IMR-90 (cell line): Measurements from ENCODE around the gene LIPG. TPM values are rescaled to one million over a fixed set of nuclear protein-coding genes. Genes with fewer than 3 reads are reported as not detected.

Source experiments
- ATAC-seq: fragments of 200-7000 bp; cut with Tn5 transposase; 2 replicates; pipeline ENCODE4 v1.9.1; 2020; ENCODE audit warnings: low read depth, mild to moderate bottlenecking, moderate library complexity
- BruUV-seq: library from RNA; stranded (reverse); fragments of 400-500 nt; replicated peaks from 2 replicates; lab custom pipeline; 2021; lab: Mats Ljungman, UMichigan
- CTCF ChIA-PET: fragments of 300-600 bp; formaldehyde crosslinking; extraction: SDS; loops from one replicate; lab custom pipeline; 2021; ENCODE audit warnings: antibody characterized with exemption; lab: Yijun Ruan, JAX
- POLR2A ChIA-PET: fragments of 300-600 bp; sonication (Branson Sonifier 250); formaldehyde crosslinking; loops from one replicate; lab custom pipeline; 2022; ENCODE audit warnings: antibody characterized with exemption; ENCODE audit not compliant: unreplicated experiment; lab: Charles Lee
- DNase-seq: peaks from one replicate; pipeline ENCODE4 v3.0.0; 2013
- H2AFZ ChIP-seq: replicated peaks from 2 replicates; pipeline ENCODE3; 2013; ENCODE audit warnings: low read length, mild to moderate bottlenecking; ENCODE audit not compliant: poor library complexity
- H2AK5ac ChIP-seq: 2 replicates; pipeline ENCODE4 v1.6.1; 2013; ENCODE audit warnings: low read depth, low read length, inconsistent platforms
- H2AK9ac ChIP-seq: replicated peaks from 2 replicates; pipeline ENCODE3; 2013; ENCODE audit warnings: mild to moderate bottlenecking, low read depth, low read length, moderate library complexity; ENCODE audit not compliant: poor library complexity
- H2BK120ac ChIP-seq: 2 replicates; pipeline ENCODE4 v1.6.1; 2013; ENCODE audit warnings: low read depth, low read length, inconsistent platforms
- H2BK15ac ChIP-seq: 3 replicates; pipeline ENCODE4 v1.6.1; 2013; ENCODE audit warnings: low read depth, low read length, inconsistent platforms
- H2BK20ac ChIP-seq: 2 replicates; pipeline ENCODE4 v1.6.1; 2013; ENCODE audit warnings: low read depth, mild to moderate bottlenecking, inconsistent platforms, low read length, moderate library complexity
- H2BK5ac ChIP-seq: 2 replicates; pipeline ENCODE4 v1.6.1; 2013; ENCODE audit warnings: mild to moderate bottlenecking, low read depth, low read length, inconsistent platforms; ENCODE audit not compliant: poor library complexity, severe bottlenecking
- H3K14ac ChIP-seq: replicated peaks from 2 replicates; pipeline ENCODE4 v1.6.1; 2013; ENCODE audit warnings: low read depth, low read length, inconsistent platforms
- H3K18ac ChIP-seq: 2 replicates; pipeline ENCODE4 v1.6.1; 2013; ENCODE audit warnings: low read depth, low read length, control low read depth
- H3K23ac ChIP-seq: 2 replicates; pipeline ENCODE4 v1.6.1; 2013; ENCODE audit warnings: low read depth, low read length, inconsistent platforms
- H3K27ac ChIP-seq: 2 replicates; pipeline ENCODE4 v1.5.1; 2013; ENCODE audit warnings: mild to moderate bottlenecking, control low read depth, low read length; ENCODE audit not compliant: insufficient read depth
- H3K27me3 ChIP-seq: 2 replicates; pipeline ENCODE4 v1.6.1; 2013; ENCODE audit warnings: low read length; ENCODE audit not compliant: control insufficient read depth, insufficient read depth
- H3K36me3 ChIP-seq: 2 replicates; pipeline ENCODE4 v1.6.1; 2013; ENCODE audit warnings: low read length, mixed read lengths; ENCODE audit not compliant: control insufficient read depth, insufficient read depth
- H3K4ac ChIP-seq: 2 replicates; pipeline ENCODE4 v1.6.1; 2013; ENCODE audit warnings: low read depth, low read length, inconsistent platforms
- H3K4me1 ChIP-seq: 2 replicates; pipeline ENCODE4 v1.6.1; 2013; ENCODE audit warnings: low read length, mixed read lengths; ENCODE audit not compliant: control insufficient read depth, insufficient read depth
- H3K4me2 ChIP-seq: 2 replicates; pipeline ENCODE4 v1.6.1; 2013; ENCODE audit warnings: low read depth, mild to moderate bottlenecking, control low read depth, low read length, moderate library complexity
- H3K4me3 ChIP-seq: 2 replicates; pipeline ENCODE4 v1.5.1; 2013; ENCODE audit warnings: low read depth, mild to moderate bottlenecking, control low read depth, low read length, moderate library complexity; ENCODE audit not compliant: insufficient read depth
- H3K56ac ChIP-seq: 2 replicates; pipeline ENCODE4 v1.6.1; 2013; ENCODE audit warnings: low read length, inconsistent platforms; ENCODE audit not compliant: insufficient read depth; ENCODE audit errors: extremely low read depth
- H3K79me1 ChIP-seq, 2 experiments: 2 replicates each; pipeline ENCODE4 v1.6.1; 2013; ENCODE audit warnings: low read length in 2 of 2, inconsistent platforms in 1 of 2, low read depth in 1 of 2
- H3K9ac ChIP-seq: 2 replicates; pipeline ENCODE4 v1.6.1; 2013; ENCODE audit warnings: low read depth, low read length, control low read depth
- H3K9me1 ChIP-seq: 2 replicates; pipeline ENCODE4 v1.6.1; 2013; ENCODE audit warnings: low read length, inconsistent platforms; ENCODE audit not compliant: insufficient read depth
- H3K9me3 ChIP-seq: 2 replicates; pipeline ENCODE4 v1.6.1; 2013; ENCODE audit warnings: low read length; ENCODE audit not compliant: control insufficient read depth, insufficient read depth
- H4K20me1 ChIP-seq: 2 replicates; pipeline ENCODE4 v1.6.1; 2013; ENCODE audit warnings: low read length, inconsistent platforms; ENCODE audit not compliant: insufficient read depth
- H4K5ac ChIP-seq: 2 replicates; pipeline ENCODE4 v1.6.1; 2013; ENCODE audit warnings: mild to moderate bottlenecking, low read depth, low read length, control low read depth
- H4K8ac ChIP-seq, 2 experiments: 2 replicates each; pipeline ENCODE4 v1.6.1; 2013; ENCODE audit warnings: low read depth in 2 of 2, low read length in 2 of 2, control low read depth in 1 of 2, inconsistent platforms in 1 of 2
- H4K91ac ChIP-seq: 2 replicates; pipeline ENCODE4 v1.6.1; 2013; ENCODE audit warnings: low read depth, low read length, inconsistent platforms; ENCODE audit not compliant: insufficient read depth
- BHLHE40 ChIP-seq: fragments of 150-350 bp; IDR thresholded peaks from 2 replicates; pipeline ENCODE4 v1.6.1; 2016; ENCODE audit warnings: mild to moderate bottlenecking, low read depth, low read length
- CHD1 ChIP-seq: IDR thresholded peaks from 2 replicates; pipeline ENCODE4 v1.6.1; 2012; ENCODE audit warnings: low read depth, low read length, improper control_type of control experiment
- ELK1 ChIP-seq: fragments of 150-350 bp; IDR thresholded peaks from 2 replicates; pipeline ENCODE4 v1.6.1; 2016; ENCODE audit warnings: low read depth, mild to moderate bottlenecking, low read length, moderate library complexity, borderline replicate concordance
- MAFK ChIP-seq: IDR thresholded peaks from 2 replicates; pipeline ENCODE4 v1.6.1; 2012; ENCODE audit warnings: low read depth, low read length, improper control_type of control experiment
- POLR2A ChIP-seq: IDR thresholded peaks from 2 replicates; pipeline ENCODE4 v1.6.1; 2012; ENCODE audit warnings: mild to moderate bottlenecking, low read depth, low read length
- RAD21 ChIP-seq: IDR thresholded peaks from 2 replicates; pipeline ENCODE4 v1.6.1; 2012; ENCODE audit warnings: low read length, improper control_type of control experiment
- SMC3 ChIP-seq: fragments of 150-350 bp; IDR thresholded peaks from 2 replicates; pipeline ENCODE4 v1.6.1; 2016; ENCODE audit warnings: low read depth, mild to moderate bottlenecking, antibody characterized with exemption, low read length, moderate library complexity
- USF2 ChIP-seq: fragments of 150-350 bp; IDR thresholded peaks from 2 replicates; pipeline ENCODE4 v1.6.1; 2017; ENCODE audit warnings: mild to moderate bottlenecking, antibody characterized with exemption, low read length, low read depth
- WGBS, 2 experiments: methylation state at CpG; one replicate each; pipeline versions ENCODE4 v1.1.5 to v1.1.7; 2013; ENCODE audit warnings: missing lambda C conversion rate in 2 of 2; ENCODE audit not compliant: insufficient read length in 1 of 2; ENCODE audit errors: extremely low coverage in 2 of 2; 5-methylcytosine and 5-hydroxymethylcytosine counted together
- dilution Hi-C: fragments of 300-500 bp; cut with HindIII; formaldehyde crosslinking; loops from one replicate; pipeline ENCODE4 v1.14.3; 2018; ENCODE audit warnings: low sequenced_read_pairs; ENCODE audit not compliant: unreplicated experiment
- in situ Hi-C: fragments of 300-500 bp; cut with MboI; formaldehyde crosslinking; loops from 3 replicates; pipeline ENCODE4 v1.14.3; 2019; ENCODE audit warnings: low sequenced_read_pairs, inconsistent platforms, mixed read lengths
- intact Hi-C: fragments of 100-400 bp; cut with micrococcal nuclease; formaldehyde crosslinking; loops from 2 replicates; pipeline ENCODE4 v1.10.0; 2022
- polyA plus RNA-seq, 3 experiments: library from polyadenylated mRNA; depleted of rRNA; stranded (reverse); fragments of >200 nt; gene quantifications; 2 replicates each; pipeline ENCODE4 v1.2.3, GENCODE V29; 2012; ENCODE audit warnings: low replicate concordance in 1 of 3
- total RNA-seq: library from RNA; depleted of rRNA; stranded (reverse); fragments of >200 nt; gene quantifications from 2 replicates; pipeline ENCODE4 v1.2.3, GENCODE V29; 2012

Gene LIPG
- total and polyA plus RNA-seq, 2 of the 4 experiments (the other 2 are of a cell fraction): under 0.01 to 0.14 TPM

- Histone ChIP-seq H3K56ac (no peak overlapping the region), H4K91ac (no peak overlapping the region), H3K23ac (no peak overlapping the region), H2AK5ac (no peak overlapping the region), H2AK9ac (no peak overlapping the region), H4K20me1 (no peaks in the 10 kb centered on the region), H3K9ac (no peak overlapping the region), H3K27ac (no peak overlapping the region), H4K5ac (no peak overlapping the region), H4K8ac (no peak overlapping the region), H3K4me3 (no peak overlapping the region), H3K4ac (no peak overlapping the region), H3K36me3 (no peaks in the 10 kb centered on the region), H3K27me3 (peaks cover 10% of the 10 kb centered on the region), H3K9me1 (no peaks in the 10 kb centered on the region), H3K79me1 (no peaks in the 10 kb centered on the region), H2BK20ac (no peak overlapping the region), H2BK15ac (no peak overlapping the region), H2BK5ac (no peak overlapping the region), H3K14ac (no peak overlapping the region), H3K4me2 (no peak overlapping the region; the same call in 1 of the 2 replicates), H2AFZ (no peak overlapping the region), H3K9me3 (no peaks in the 10 kb centered on the region), H3K18ac (no peak overlapping the region), H2BK120ac (no peak overlapping the region), H3K4me1 (0 out of 2 replicates have a peak, but pooled peaks cover 2% of the 10 kb centered on the region)
- WGBS, 2 experiments: no CpG with 5 or more reads among the region's 10 CpGs
- in situ Hi-C loops (no loop called here), dilution Hi-C loops (no loop called here), intact Hi-C loops (no loop called here)
- ChIA-PET POLR2A (no interaction called here), CTCF (no interaction called here)
- ATAC-seq (no peak), DNase-seq (no peak)
- TF ChIP-seq RAD21 (no peak), ELK1 (no peak), MAFK (no peak), SMC3 (no peak), USF2 (no peak), POLR2A (no peak), CHD1 (no peak), BHLHE40 (no peak)
- no TSS peak for BruUV-seq
Measured at GRCh38 chr18:49531678-49532153, 30.1 kb upstream of the LIPG start.
